IPS-18c (cell line): ENCODE data around the gene RNU1-2.
"Not testable (repeated sequence)": the region's sequence is repeated elsewhere in the genome, so short reads cannot be mapped to it uniquely, and the experiment has no call there.

Source experiments
- H3K4me3 ChIP-seq: 2 replicates; pipeline ENCODE4 v1.7.0; 2013; ENCODE audit warnings: low read depth, mild to moderate bottlenecking, low read length, moderate library complexity; ENCODE audit not compliant: insufficient read depth
- H3K9me3 ChIP-seq: one replicate; pipeline ENCODE4 v1.6.1; 2013; ENCODE audit warnings: mild to moderate bottlenecking, low read length, moderate library complexity; ENCODE audit not compliant: control insufficient read depth, insufficient read depth

Gene RNU1-2

DNA sequence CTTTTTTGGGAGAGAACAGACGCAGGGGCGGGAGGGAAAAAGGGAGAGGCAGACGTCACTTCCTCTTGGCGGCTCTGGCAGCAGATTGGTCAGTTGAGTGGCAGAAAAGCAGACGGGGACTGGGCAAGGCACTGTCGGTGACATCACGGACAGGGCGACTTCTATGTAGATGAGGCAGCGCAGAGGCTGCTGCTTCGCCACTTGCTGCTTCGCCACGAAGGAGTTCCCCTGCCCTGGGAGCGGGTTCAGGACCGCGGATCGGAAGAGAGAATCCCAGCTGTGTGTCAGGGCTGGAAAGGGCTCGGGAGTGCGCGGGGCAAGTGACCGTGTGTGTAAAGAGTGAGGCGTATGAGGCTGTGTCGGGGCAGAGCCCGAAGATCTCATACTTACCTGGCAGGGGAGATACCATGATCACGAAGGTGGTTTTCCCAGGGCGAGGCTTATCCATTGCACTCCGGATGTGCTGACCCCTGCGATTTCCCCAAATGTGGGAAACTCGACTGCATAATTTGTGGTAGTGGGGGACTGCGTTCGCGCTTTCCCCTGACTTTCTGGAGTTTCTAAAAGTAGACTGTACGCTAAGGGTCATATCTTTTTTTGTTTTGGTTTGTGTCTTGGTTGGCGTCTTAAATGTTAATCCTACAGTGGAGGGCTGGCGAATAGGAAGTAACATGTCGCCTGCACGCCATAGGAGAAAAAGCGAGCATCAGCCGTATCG, at the start of gene RNU1-2:
TSS of gene RNU1-2 (plus strand) at position 383 of the 718 bp plus-strand sequence.
- not testable (repeated sequence) for H3K9me3 ChIP-seq
- H3K4me3 ChIP-seq: peak within 1 kb of the TSS; percentile 47

GRCh38 chr1:16856201-16856600, 39.6 kb upstream of the RNU1-2 start:
- not testable (repeated sequence) for H3K4me3 ChIP-seq, H3K9me3 ChIP-seq

GRCh38 chr1:16859167-16860041, 36.4 kb upstream of the RNU1-2 start:
- not testable (repeated sequence) for H3K9me3 ChIP-seq

GRCh38 chr1:16860048-16860447, 35.7 kb upstream of the RNU1-2 start:
- H3K4me3 ChIP-seq, H3K9me3 ChIP-seq: not testable (repeated sequence)

More at GRCh38 chr1:16859167-16860041, 36.4 kb upstream of the RNU1-2 start:
- H3K4me3 ChIP-seq: not testable (repeated sequence)

DNA sequence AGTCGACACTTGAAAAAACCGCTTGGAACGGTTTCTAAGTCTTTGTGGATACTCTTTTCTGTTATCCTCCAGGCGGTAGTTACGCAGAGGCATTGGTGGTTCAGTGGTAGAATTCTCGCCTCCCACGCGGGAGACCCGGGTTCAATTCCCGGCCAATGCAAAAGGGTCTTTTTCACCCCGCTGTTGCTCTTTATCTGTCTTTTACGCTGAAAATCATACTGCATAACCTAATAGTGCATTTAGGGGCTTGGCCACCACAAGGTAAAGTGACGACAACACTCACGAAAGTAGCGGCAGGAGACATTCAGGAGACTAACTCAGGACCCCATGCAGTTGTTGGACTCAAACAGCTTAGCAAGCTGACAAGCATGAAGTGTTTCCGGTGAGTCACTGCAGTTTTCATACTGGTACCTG, 33.9 kb upstream of the RNU1-2 start:
- not testable (repeated sequence) for H3K4me3 ChIP-seq, H3K9me3 ChIP-seq

GRCh38 chr1:16862415-16862814, 33.4 kb upstream of the RNU1-2 start:
- H3K4me3 ChIP-seq, H3K9me3 ChIP-seq: not testable (repeated sequence)

GRCh38 chr1:16863024-16863423, 32.8 kb upstream of the RNU1-2 start:
- not testable (repeated sequence) for H3K4me3 ChIP-seq

DNA sequence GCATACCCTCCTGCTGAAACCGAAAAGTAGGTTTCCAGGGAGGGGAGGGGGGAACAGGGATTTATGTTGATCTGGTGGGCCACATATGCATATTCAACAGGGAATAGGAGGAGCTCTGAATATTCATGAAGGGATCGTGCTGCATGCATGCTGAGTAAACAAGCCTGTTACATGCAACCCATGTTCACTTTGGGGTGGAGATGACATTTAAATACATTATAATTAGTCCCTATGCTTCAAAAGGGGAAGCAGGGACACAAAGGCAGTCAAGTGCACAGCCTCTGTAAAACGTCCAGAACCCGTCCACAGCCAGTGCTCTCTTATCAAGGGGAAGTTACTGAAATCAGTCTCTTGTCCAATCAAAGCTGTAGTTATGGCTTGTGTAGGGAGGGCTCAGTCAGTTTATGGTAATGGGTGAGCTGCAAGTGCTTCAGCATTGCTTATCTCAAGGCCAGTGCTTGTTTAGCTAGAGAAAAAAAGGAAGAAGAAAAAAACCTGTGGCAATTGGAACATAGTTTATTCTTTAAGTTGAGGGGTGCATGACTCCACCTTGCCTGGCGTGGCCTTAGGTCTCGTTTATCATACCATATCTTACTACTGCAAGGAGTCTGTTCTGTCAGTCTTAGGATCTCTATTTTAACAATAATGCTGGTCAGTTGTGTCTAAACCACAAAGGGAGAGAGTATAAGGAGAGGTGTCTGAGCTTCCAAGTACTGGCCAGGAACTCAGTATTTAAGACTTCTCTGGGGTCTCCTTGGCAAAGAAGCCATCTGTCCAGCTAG, 28.7 kb upstream of the RNU1-2 start:
- not testable (repeated sequence) for H3K9me3 ChIP-seq, H3K4me3 ChIP-seq

More at GRCh38 chr1:16863024-16863423, 32.8 kb upstream of the RNU1-2 start:
- H3K9me3 ChIP-seq: not testable (repeated sequence)

DNA sequence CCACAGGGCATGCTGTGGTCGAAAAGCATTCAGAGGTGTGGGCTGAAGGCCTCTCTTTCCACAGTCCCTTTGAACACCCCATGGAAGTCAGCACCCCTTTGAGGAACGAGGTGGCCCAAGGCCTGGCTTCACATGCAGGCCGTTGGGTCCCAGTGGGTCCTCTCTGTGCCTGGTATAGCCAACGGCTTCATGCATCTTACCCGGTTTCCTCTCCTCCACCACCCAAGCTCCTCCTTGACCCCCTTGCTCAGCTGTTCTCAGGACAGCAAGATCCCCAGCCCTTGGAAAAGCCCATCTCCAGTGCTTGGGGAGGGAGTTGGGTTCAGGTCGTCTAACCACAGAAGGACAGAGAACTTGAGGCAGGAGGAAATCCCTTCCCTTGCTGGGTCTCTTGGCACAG, 27.0 kb upstream of the RNU1-2 start:
- not testable (repeated sequence) for H3K4me3 ChIP-seq

GRCh38 chr1:16869996-16870395, 25.8 kb upstream of the RNU1-2 start:
- H3K4me3 ChIP-seq, H3K9me3 ChIP-seq: not testable (repeated sequence)

More for the DNA sequence above, 27.0 kb upstream of the RNU1-2 start:
- H3K9me3 ChIP-seq: not testable (repeated sequence)

- peak overlapping the region; percentile 34 for H3K4me3 ChIP-seq
- not testable (repeated sequence) for H3K9me3 ChIP-seq
These were observed 24.6 kb upstream of the RNU1-2 start for GRCh38 chr1:16871171-16871570.

DNA sequence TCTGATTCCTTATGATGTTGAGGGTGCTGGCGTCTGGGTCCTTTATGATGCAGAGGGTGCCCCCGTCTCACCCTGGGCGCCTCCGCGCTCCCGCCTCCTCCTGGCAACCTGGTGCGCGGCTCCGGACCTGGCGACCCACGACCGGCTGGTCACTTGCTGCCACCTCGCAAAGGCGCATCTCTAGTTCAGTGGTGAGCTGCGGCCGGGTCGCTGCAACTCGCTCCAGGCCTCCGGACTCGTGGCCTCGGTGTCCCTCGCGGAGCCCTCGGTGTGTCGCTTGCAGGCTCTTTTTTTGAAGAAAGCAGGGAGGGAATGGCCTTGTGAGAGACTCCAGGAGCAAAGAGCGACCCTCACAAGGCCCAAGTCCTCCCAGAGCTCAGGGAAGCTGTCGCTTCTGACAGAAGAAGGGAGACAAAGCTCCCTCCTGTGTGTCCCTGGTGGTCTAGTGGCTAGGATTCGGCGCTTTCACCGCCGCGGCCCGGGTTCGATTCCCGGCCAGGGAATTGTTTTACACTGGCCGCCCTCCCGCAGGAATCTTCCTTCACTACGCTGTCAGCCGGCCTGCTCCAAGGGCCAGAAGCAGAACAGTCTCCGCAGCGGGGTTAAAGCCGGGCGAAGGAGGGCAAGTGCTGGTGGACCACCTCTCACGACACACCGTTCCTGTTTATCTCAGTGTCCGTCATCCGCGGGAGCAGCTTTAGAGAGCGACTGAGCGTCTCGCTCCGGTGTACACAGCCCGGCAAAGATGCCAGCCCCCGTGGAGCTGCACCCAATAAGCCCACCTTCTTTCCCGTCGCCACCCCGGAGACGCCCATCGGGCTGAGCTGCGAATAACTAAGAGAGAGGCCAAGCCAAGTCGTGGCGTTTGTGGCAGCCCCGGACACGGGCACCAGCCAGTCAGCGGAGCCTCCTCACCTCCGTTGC, 23.4 kb upstream of the RNU1-2 start:
- H3K4me3 ChIP-seq: peak overlapping the region; percentile 76
- not testable (repeated sequence) for H3K9me3 ChIP-seq

GRCh38 chr1:16873076-16873879, 22.5 kb upstream of the RNU1-2 start:
- peak overlapping the region; percentile 76; the same call in 1 of the 2 replicates for H3K4me3 ChIP-seq
- H3K9me3 ChIP-seq: not testable (repeated sequence)

DNA sequence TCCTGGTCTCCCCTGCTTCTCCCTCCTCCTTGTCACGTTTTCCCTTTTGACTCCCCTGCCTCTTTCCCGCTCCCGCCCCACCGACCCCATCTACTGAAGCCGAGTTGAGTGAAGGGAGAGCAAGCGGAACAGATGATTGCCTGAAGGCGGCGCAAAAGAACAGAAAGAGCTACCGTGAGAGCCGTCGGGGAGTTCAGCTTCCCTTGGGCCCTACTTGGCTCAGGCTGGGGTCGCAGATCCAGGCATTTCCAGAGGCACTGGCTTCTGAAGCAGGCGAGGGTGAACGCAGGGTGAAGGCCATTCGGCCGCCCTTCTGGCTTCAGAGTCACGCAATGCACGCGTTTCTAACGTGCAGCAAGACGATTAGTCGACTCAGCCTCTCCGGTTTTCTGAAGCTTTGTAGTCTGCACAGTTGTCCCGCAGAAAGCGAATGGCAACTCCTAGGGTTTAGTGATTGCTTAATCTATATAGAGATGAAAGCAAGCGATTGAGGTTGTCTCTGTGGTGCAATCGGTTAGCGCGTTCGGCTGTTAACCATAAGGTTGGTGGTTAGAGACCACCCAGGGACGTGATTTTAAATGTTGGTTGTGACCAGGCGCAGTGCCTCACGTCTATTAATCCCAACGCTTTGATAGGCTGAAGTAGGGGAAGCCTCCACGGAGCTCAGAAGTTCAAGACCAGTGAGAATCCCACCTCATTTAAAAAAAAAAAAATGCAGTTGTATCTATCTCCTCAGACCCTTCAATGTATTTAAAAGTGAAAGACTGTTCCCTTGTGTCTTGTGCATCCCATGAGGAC, 20.6 kb upstream of the RNU1-2 start:
- H3K9me3 ChIP-seq, H3K4me3 ChIP-seq: not testable (repeated sequence)

- H3K4me3 ChIP-seq, H3K9me3 ChIP-seq: not testable (repeated sequence)
These were observed 14.0 kb upstream of the RNU1-2 start for GRCh38 chr1:16881742-16882141.
